Spinal cord (tissue), 10 donors: ENCODE measurements around the gene NCKAP1. TPM values are rescaled to one million over a fixed set of nuclear protein-coding genes. Genes with fewer than 3 reads are reported as not detected.
A peak's percentile ranks its signal among the peaks of the same experiment; 100 is the strongest.

ENCODE experiments used
- DNase-seq, 6 donors: peaks; one replicate each; pipeline versions ENCODE4 v3.0.0 to v3.0.0-alpha.2; 2013 to 2015; ENCODE audit warnings: low spot score in 6 of 6, low read depth in 4 of 6
- H3K27ac ChIP-seq: one replicate; pipeline ENCODE4 v1.5.1; 2013; ENCODE audit warnings: low read depth, low read length, control low read depth
- H3K27me3 ChIP-seq: one replicate; pipeline ENCODE4 v1.6.1; 2013; ENCODE audit warnings: low read length; ENCODE audit not compliant: control insufficient read depth, insufficient read depth
- H3K36me3 ChIP-seq: one replicate; pipeline ENCODE4 v1.6.1; 2013; ENCODE audit warnings: low read length; ENCODE audit not compliant: control insufficient read depth, insufficient read depth
- H3K4me1 ChIP-seq: one replicate; pipeline ENCODE4 v1.6.1; 2013; ENCODE audit warnings: low read length; ENCODE audit not compliant: control insufficient read depth, insufficient read depth
- H3K4me3 ChIP-seq: one replicate; pipeline ENCODE4 v1.5.1; 2013; ENCODE audit warnings: low read depth, low read length, control low read depth
- H3K9me3 ChIP-seq: one replicate; pipeline ENCODE4 v1.6.1; 2013; ENCODE audit warnings: low read length; ENCODE audit not compliant: control insufficient read depth, insufficient read depth
- WGBS: methylation state at CpG from one replicate; pipeline ENCODE4 v1.1.5; 2013; ENCODE audit warnings: missing lambda C conversion rate; ENCODE audit not compliant: insufficient coverage; 5-methylcytosine and 5-hydroxymethylcytosine counted together
- polyA plus RNA-seq, 2 donors: library from polyadenylated mRNA; unstranded; fragments of 120-200 nt; gene quantifications; one replicate each; pipeline ENCODE4 v1.2.1, GENCODE V29; 2013; ENCODE audit not compliant: insufficient read length in 2 of 2
- total RNA-seq, 2 donors: library from RNA; depleted of rRNA in 1 of 2; stranded (reverse); fragments of 120-200 nt in 1 of 2; fragments of >200 nt in 1 of 2; gene quantifications; one replicate each; pipeline versions ENCODE4 v1.2.3 to v1.2.4, GENCODE V29; 2013 to 2014
- donor health status: healthy.

Gene NCKAP1
- total and polyA plus RNA-seq, 4 donors: 136 to 245 (median 150) TPM

GRCh38 chr2:183040604-183041003 is 2.3 kb upstream of the NCKAP1 start:
- DNase-seq: no peak
- H3K4me3 ChIP-seq: no peak overlapping the region
- peaks cover 5% of the 10 kb centered on the region for H3K4me1 ChIP-seq
- H3K27me3 ChIP-seq: no peaks in the 10 kb centered on the region
- H3K36me3 ChIP-seq: no peaks in the 10 kb centered on the region
- no peaks in the 10 kb centered on the region for H3K9me3 ChIP-seq
- 100% methylated on average over 2 of the region's 2 CpGs for WGBS
- H3K27ac ChIP-seq: no peak overlapping the region

GRCh38 chr2:183037553-183038340 is 510 bp downstream of the NCKAP1 start:
- H3K4me1 ChIP-seq: peaks cover 5% of the 10 kb centered on the region

GRCh38 chr2:183037074-183037552 is 1.1 kb downstream of the NCKAP1 start:
- peak overlapping the region; percentile 61 for H3K4me3 ChIP-seq
- peak in 1 of 6 donors; percentile 47 for DNase-seq
- H3K9me3 ChIP-seq: no peaks in the 10 kb centered on the region
- H3K36me3 ChIP-seq: no peaks in the 10 kb centered on the region
- H3K4me1 ChIP-seq: peaks cover 5% of the 10 kb centered on the region
- WGBS: no CpG with 5 or more reads among the region's 4 CpGs
- no peaks in the 10 kb centered on the region for H3K27me3 ChIP-seq
- H3K27ac ChIP-seq: peak overlapping the region; percentile 84

More at GRCh38 chr2:183037553-183038340, 510 bp downstream of the NCKAP1 start:
- H3K27ac ChIP-seq: peak overlapping the region; percentile 84
- no peaks in the 10 kb centered on the region for H3K27me3 ChIP-seq
- peak overlapping the region; percentile 61 for H3K4me3 ChIP-seq
- WGBS: under 1% methylated on average over 90 of the region's 91 CpGs
- no peaks in the 10 kb centered on the region for H3K9me3 ChIP-seq
- H3K36me3 ChIP-seq: no peaks in the 10 kb centered on the region
- DNase-seq: peak; percentile 24 to 80 (median 38)

- WGBS: no CpG with 5 or more reads among the region's 2 CpGs
- Histone ChIP-seq H3K27me3 (no peaks in the 10 kb centered on the region), H3K36me3 (no peaks in the 10 kb centered on the region), H3K4me1 (peaks cover 5% of the 10 kb centered on the region), H3K4me3 (peak overlapping the region; percentile 61), H3K27ac (peak overlapping the region; percentile 84), H3K9me3 (no peaks in the 10 kb centered on the region)
- no peak for DNase-seq
These were observed 2.1 kb downstream of the NCKAP1 start for GRCh38 chr2:183035954-183036669.

GRCh38 chr2:183035298-183035953 is 2.8 kb downstream of the NCKAP1 start:
- Histone ChIP-seq H3K27me3 (no peaks in the 10 kb centered on the region), H3K27ac (no peak overlapping the region), H3K4me3 (peak overlapping the region; percentile 7), H3K4me1 (peaks cover 5% of the 10 kb centered on the region), H3K36me3 (no peaks in the 10 kb centered on the region), H3K9me3 (no peaks in the 10 kb centered on the region)
- WGBS: no CpG with 5 or more reads among the region's 2 CpGs
- peak in 2 of 6 donors; percentile 34 to 88 for DNase-seq

GRCh38 chr2:183034806-183035205 is 3.5 kb downstream of the NCKAP1 start:
- Histone ChIP-seq H3K4me1 (peaks cover 5% of the 10 kb centered on the region), H3K27ac (no peak overlapping the region)
- no CpG with 5 or more reads among the region's 1 CpG for WGBS

GRCh38 chr2:183033951-183034350 is 4.3 kb downstream of the NCKAP1 start:
- WGBS: 60% methylated on average over 1 of the region's 1 CpG
- no peaks in the 10 kb centered on the region for H3K9me3 ChIP-seq
- no peaks in the 10 kb centered on the region for H3K27me3 ChIP-seq
- no peak for DNase-seq
- H3K36me3 ChIP-seq: no peaks in the 10 kb centered on the region
- peaks cover 5% of the 10 kb centered on the region for H3K4me1 ChIP-seq
- no peak overlapping the region for H3K27ac ChIP-seq
- H3K4me3 ChIP-seq: no peak overlapping the region

More at GRCh38 chr2:183034806-183035205, 3.5 kb downstream of the NCKAP1 start:
- Histone ChIP-seq H3K27me3 (no peaks in the 10 kb centered on the region), H3K36me3 (no peaks in the 10 kb centered on the region), H3K9me3 (no peaks in the 10 kb centered on the region), H3K4me3 (no peak overlapping the region)
- DNase-seq: no peak

GRCh38 chr2:183031911-183032794 is 6.1 kb downstream of the NCKAP1 start:
- Histone ChIP-seq H3K27ac (no peak overlapping the region), H3K36me3 (no peaks in the 10 kb centered on the region), H3K9me3 (no peaks in the 10 kb centered on the region), H3K27me3 (no peaks in the 10 kb centered on the region), H3K4me1 (no peaks in the 10 kb centered on the region), H3K4me3 (no peak overlapping the region)
- 100% methylated on average over 2 of the region's 4 CpGs for WGBS
- DNase-seq: no peak

GRCh38 chr2:183029219-183029618 is 9.0 kb downstream of the NCKAP1 start:
- H3K4me3 ChIP-seq: no peak overlapping the region
- H3K36me3 ChIP-seq: no peaks in the 10 kb centered on the region
- no peak for DNase-seq
- no peak overlapping the region for H3K27ac ChIP-seq
- WGBS: 100% methylated on average over 2 of the region's 2 CpGs
- H3K9me3 ChIP-seq: no peaks in the 10 kb centered on the region
- no peaks in the 10 kb centered on the region for H3K4me1 ChIP-seq
- no peaks in the 10 kb centered on the region for H3K27me3 ChIP-seq
